NCI-H1417 (cell line): ENCODE results near the gene MBTD1.
"Not testable (repeated sequence)": the region's sequence is repeated elsewhere in the genome, so short reads cannot be mapped to it uniquely, and the experiment has no call there.

Source experiments
- DNase-seq, 3 experiments: peaks; one replicate each; lab custom pipeline; 2025; lab: John Stamatoyannopoulos, UW

MBTD1 gene

DNA sequence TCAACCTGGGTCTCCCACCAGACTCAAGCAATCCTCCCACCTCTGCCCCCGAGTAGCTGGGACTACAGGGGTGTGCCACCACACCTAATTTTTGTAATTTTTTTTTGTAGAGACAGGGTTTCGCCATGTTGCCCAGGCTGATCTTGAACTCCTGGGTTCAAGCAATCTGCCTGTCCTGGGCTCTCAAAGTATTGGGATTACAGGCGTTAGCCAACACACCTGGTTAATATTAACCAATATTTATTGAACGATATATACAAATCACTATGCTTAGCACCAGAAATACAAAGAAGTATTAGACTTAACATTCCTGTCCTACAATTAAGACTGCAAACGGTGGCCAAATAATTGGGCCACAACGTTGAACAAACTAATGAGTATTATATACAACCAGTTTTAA lies 4.2 kb downstream of the MBTD1 start:
- DNase-seq, result no peak

- no peak for DNase-seq
Observed at GRCh38 chr17:51251010-51251409, 8.8 kb downstream of the MBTD1 start.

DNA sequence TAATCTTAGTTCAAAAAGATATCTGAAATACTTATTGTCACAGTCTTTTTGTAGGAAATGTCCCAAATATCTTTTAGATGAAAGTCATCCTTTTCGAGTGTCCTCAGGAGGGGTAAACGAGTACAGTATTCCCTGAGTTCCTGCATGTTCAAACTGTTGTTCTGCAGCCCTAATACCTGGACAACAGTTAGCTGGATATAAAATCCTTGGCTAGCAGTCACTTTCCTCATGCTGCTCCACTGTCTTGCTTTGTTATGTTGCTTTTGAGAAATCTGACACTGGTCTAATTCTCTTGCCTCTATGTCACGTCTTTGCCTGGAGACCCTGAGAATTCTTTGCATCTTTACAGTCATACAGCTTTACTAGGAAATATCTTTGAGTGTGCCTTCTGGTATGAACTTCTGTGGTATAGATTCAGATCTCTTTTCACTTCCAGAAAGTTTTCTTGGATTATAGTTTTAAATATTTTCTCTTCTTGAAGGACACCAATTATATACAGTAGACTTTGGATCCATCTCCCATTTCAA lies 9.5 kb downstream of the MBTD1 start:
- no peak for DNase-seq

- DNase-seq, result no peak
Observed at GRCh38 chr17:51245535-51245934, 14.3 kb downstream of the MBTD1 start.

DNA sequence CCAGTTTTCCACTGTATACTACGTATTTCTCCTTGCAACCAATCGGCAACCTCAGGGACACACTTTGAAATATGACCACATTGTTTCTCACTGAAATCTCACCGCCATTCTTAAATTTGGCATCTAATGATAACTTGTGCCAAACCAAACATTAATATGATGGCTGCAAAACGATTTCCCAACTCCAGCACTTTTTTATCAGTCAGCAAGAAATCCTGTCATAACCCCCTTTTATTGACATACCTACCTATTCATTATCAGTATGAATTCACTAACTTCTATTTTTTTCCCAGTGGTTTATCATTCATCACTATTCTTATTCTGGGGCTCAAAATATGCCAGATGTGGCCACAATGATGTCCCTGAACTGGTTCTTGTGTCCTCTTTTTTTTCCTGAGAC lies 15.8 kb downstream of the MBTD1 start:
- no peak for DNase-seq

- no peak for DNase-seq
Observed at GRCh38 chr17:51240275-51240674, 19.6 kb downstream of the MBTD1 start.

GRCh38 chr17:51238255-51238887 lies 21.5 kb downstream of the MBTD1 start:
- no peak for DNase-seq

- DNase-seq, result no peak
Observed at GRCh38 chr17:51234162-51234561, 25.7 kb downstream of the MBTD1 start.

DNA sequence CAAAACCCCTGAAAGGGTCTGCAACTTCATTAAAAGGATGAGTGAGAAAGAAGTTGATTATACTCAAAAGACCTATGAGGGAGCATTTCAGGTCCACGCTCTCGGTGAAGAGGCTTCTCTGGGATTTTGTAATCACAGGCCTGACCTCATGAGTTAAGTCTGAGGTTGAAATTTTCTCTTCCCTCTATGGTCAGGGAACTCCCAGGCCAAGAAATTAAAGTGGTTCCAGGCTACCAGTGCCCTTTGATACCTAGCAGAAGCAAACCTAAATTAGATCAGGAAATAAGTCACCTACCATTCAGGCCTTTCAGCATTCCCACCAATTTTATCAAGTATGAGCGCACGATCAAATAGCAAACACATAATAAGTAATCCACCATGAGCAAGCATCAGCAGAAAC lies 27.9 kb downstream of the MBTD1 start:
- no peak for DNase-seq

DNA sequence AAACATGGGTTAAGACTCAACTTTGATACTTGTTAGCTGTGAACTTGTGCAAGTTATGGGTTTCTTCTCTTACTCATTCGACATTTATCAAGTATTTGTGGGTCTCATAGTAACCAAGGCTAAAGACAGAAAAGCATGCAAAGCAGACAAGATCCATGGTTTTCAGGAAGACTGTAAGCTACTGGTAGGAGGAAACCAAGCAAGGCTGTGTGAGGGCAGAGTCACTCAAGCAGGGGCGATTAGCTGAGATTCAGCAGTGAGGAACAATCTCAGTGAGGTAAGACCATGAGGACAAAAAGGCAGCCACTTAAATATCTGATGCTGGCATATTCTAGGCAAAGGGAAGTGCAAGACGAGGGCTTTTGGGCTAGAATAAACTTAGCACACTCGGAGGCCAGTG lies 29.5 kb downstream of the MBTD1 start:
- DNase-seq, result no peak

DNA sequence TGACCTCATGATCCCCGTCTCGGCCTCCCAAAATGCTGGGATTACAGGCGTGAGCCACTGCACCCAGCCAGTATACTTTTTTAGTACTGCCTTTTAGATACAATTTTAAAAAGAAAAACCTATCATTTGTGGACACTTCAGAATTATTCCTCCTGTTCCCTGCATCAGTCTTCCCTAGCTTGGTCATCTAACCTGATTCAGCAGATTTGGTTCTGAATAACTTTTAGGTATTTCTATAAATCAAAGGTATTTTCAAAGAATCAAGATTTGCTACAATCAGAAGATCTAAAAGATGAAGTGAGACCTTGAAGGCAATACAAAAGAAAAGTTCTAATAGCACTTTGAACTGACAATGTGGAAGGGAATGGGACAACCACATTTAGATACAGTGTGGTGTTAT lies 30.0 kb downstream of the MBTD1 start:
- DNase-seq, result no peak

- DNase-seq, result no peak
Observed at GRCh38 chr17:51228161-51228560, 31.7 kb downstream of the MBTD1 start.

GRCh38 chr17:51225523-51225922 lies 34.3 kb downstream of the MBTD1 start:
- DNase-seq, result not testable (repeated sequence)

DNA sequence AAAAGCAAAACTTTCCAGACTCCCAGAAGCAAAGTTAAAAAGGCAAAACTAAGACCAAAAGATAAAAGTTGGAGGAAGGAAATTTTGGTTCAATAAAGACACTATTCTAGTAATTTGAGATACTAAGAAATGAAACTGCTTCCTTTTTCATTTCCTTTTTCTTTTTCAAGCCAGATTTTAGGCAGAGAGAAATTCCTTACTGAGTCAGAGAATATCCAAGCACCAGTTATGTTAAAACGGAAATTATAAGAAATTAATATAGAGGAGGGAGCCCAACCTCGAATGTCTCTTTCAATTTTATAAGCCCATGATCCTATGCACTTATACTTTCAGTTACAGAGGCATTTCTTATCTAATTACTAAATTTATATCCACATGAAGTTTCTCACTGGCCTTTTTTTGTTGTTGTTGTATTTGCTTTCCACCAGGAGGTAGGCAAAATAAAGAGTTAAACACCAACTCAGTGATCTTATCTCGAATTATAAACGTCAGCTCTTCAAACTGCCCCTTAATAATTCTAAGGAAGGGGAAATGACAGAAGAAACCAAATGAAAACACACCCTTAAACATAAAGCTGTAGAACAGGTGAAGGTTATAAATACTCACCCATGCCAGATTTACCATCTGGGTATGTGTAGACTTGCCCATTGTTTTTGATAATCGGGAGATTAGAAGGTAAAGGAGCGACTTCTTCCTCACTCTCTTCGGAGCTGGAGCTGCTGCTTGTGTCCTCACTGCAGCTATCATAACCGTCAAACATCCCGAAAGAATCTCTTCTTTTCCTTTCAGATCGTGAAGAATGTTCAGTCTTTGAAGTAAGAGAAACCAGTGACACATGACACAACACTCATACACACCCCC lies 35.2 kb downstream of the MBTD1 start:
- no peak for DNase-seq

GRCh38 chr17:51221322-51221721 lies 38.5 kb downstream of the MBTD1 start:
- no peak for DNase-seq

GRCh38 chr17:51217946-51218345 lies 41.9 kb downstream of the MBTD1 start:
- DNase-seq, result peak in 1 of 3 experiments; percentile 6

DNA sequence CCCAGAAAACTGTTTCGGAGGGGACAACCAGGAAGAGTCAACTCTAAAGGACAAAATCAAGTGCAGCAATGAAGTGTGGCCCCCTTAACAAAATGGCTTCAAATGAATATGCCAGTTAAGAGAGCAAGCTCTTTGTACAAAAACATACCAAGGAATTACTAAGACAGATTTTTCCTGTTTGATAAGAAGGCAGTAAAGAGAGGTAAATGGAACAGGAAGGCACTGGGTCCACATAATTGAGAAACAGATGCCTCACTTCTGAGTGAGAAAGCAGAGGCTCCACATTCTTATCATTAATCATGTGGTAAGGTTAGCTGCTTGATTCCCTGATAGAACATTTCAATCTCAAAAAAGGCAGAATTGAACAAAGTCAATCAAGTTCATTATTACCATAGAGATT lies 44.9 kb downstream of the MBTD1 start:
- no peak for DNase-seq

DNA sequence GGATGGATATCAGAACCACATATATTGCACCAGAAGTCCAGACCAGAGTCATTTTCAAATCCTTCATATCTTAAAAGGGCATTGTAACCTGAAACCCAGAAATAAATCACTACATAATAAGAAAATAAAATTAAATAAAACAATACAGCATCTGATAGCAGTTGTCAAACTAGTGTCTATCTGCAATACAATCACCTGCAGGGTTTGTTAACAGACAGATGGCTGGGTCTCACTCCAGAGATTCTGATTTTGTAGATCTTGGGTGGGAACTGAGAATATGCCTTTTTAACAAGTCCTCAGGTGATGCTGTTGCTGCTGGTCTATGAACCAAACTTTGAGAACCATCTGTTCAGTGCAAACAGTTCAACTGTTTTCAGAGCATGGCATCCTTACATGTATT lies 56.0 kb downstream of the MBTD1 start:
- no peak for DNase-seq

GRCh38 chr17:51200846-51201245 lies 59.0 kb downstream of the MBTD1 start:
- no peak for DNase-seq

GRCh38 chr17:51200295-51200694 lies 59.6 kb downstream of the MBTD1 start:
- DNase-seq, result no peak

GRCh38 chr17:51197754-51198153 lies 62.1 kb downstream of the MBTD1 start:
- no peak for DNase-seq

GRCh38 chr17:51191895-51192294 lies 68.0 kb downstream of the MBTD1 start:
- no peak for DNase-seq

DNA sequence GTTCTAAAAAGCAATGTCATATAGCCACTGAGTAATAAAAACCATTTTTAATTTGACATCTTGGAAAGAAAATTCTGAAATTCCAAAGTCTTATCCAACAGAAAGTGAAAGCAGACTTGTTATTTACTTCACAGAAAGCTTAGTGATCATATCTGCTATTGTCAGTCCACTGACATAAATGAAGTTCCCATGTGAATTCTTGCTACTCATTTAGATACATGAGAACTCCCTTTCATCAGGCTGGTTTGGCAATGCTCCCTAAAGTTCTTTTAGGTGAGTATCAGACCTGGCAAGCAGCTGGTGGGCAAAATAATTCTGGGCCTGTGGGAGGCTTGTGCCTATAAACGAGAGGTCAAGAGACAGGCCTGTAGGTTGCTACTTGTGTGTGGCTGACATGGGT lies 70.2 kb downstream of the MBTD1 start:
- no peak for DNase-seq
